HEK293T (cell line): ENCODE measurements around the gene EXD3.

Experiments
- FOXM1 ChIP-seq: fragments of 450-650 bp; IDR thresholded peaks from 2 replicates; pipeline ENCODE4 v1.6.1; 2017; ENCODE audit warnings: mild to moderate bottlenecking, borderline replicate concordance
- LEF1 ChIP-seq: fragments of 450-650 bp; IDR thresholded peaks from 2 replicates; pipeline ENCODE4 v1.6.1; 2017; ENCODE audit warnings: mild to moderate bottlenecking, borderline replicate concordance

GRCh38 chr9:137339045-137339907 is 83.7 kb downstream of the EXD3 start:
- TF ChIP-seq LEF1 = no peak
- no peak for TF ChIP-seq FOXM1
